ENCODE data around the gene ARHGEF19. TPM values are rescaled to one million over a fixed set of nuclear protein-coding genes. Genes with fewer than 3 reads are reported as not detected.

The ARHGEF19 gene
- total and polyA plus RNA-seq, 2 experiments from 2014 or later = 21.0 to 24.8 TPM

GRCh38 chr1:16175610-16176553 is 36.6 kb downstream of the ARHGEF19 start:
- no peaks in the 10 kb centered on the region for H4K20me1 ChIP-seq (ENCODE audit: insufficient read depth, poor library complexity, severe bottlenecking)
- no peak overlapping the region for H3K4me3 ChIP-seq
- peak overlapping the region; percentile 62 for H3K4me2 ChIP-seq
- DNase-seq (ENCODE audit: low spot score) = peak; percentile 88
- TF ChIP-seq EZH2phosphoT487 (IDR thresholded peaks at IDR 0.05; ENCODE audit: low read depth, severe bottlenecking, unreplicated experiment) = no peak
- TF ChIP-seq EZH2 (IDR thresholded peaks at IDR 0.05; ENCODE audit: borderline replicate concordance) = no peak
- TF ChIP-seq CTCF (IDR thresholded peaks at IDR 0.05; ENCODE audit: poor library complexity) = no peak
- H3K79me2 ChIP-seq = no peaks in the 10 kb centered on the region
- no peaks in the 10 kb centered on the region for H3K9me3 ChIP-seq (ENCODE audit: low read depth)
- H3K4me1 ChIP-seq (ENCODE audit: insufficient read depth) = peaks cover 57% of the 10 kb centered on the region
- no peak overlapping the region for H2AFZ ChIP-seq
- H3K27me3 ChIP-seq = no peaks in the 10 kb centered on the region
- no peaks in the 10 kb centered on the region for H3K9me2 ChIP-seq (replicated peaks; ENCODE audit: insufficient read depth)
- WGBS (ENCODE audit: low lambda C conversion rate, missing lambda C conversion rate) = 37% methylated on average over 24 of the region's 24 CpGs
- H3K36me3 ChIP-seq (replicated peaks; ENCODE audit: insufficient read depth, low read depth) = no peaks in the 10 kb centered on the region
- peak overlapping the region; percentile 95 for H3K27ac ChIP-seq

- Histone ChIP-seq H4K20me1 (ENCODE audit: insufficient read depth, poor library complexity, severe bottlenecking) (no peaks in the 10 kb centered on the region), H3K4me1 (ENCODE audit: insufficient read depth) (peaks cover 57% of the 10 kb centered on the region), H3K36me3 (replicated peaks; ENCODE audit: insufficient read depth, low read depth) (no peaks in the 10 kb centered on the region), H3K27me3 (no peaks in the 10 kb centered on the region), H2AFZ (no peak overlapping the region), H3K79me2 (no peaks in the 10 kb centered on the region), H3K27ac (peak overlapping the region; percentile 95), H3K9me2 (replicated peaks; ENCODE audit: insufficient read depth) (no peaks in the 10 kb centered on the region), H3K9me3 (ENCODE audit: low read depth) (no peaks in the 10 kb centered on the region), H3K4me2 (peak overlapping the region; percentile 53), H3K4me3 (no peak overlapping the region)
- TF ChIP-seq CTCF (IDR thresholded peaks at IDR 0.05; ENCODE audit: poor library complexity) (no peak), EZH2 (IDR thresholded peaks at IDR 0.05; ENCODE audit: borderline replicate concordance) (no peak), EZH2phosphoT487 (IDR thresholded peaks at IDR 0.05; ENCODE audit: low read depth, severe bottlenecking, unreplicated experiment) (no peak)
- DNase-seq (ENCODE audit: low spot score) = no peak
- WGBS (ENCODE audit: low lambda C conversion rate, missing lambda C conversion rate) = 76% methylated on average over 21 of the region's 22 CpGs
These were observed 37.4 kb downstream of the ARHGEF19 start for GRCh38 chr1:16174886-16175598.

GRCh38 chr1:16174261-16174868 is 38.1 kb downstream of the ARHGEF19 start:
- Histone ChIP-seq H2AFZ (no peak overlapping the region), H3K9me3 (ENCODE audit: low read depth) (no peaks in the 10 kb centered on the region), H3K27me3 (no peaks in the 10 kb centered on the region), H3K79me2 (no peaks in the 10 kb centered on the region), H4K20me1 (ENCODE audit: insufficient read depth, poor library complexity, severe bottlenecking) (no peaks in the 10 kb centered on the region), H3K36me3 (replicated peaks; ENCODE audit: insufficient read depth, low read depth) (no peaks in the 10 kb centered on the region), H3K4me2 (no peak overlapping the region), H3K4me3 (no peak overlapping the region), H3K9me2 (replicated peaks; ENCODE audit: insufficient read depth) (no peaks in the 10 kb centered on the region), H3K4me1 (ENCODE audit: insufficient read depth) (peaks cover 57% of the 10 kb centered on the region), H3K27ac (peak overlapping the region; percentile 95)
- TF ChIP-seq EZH2 (IDR thresholded peaks at IDR 0.05; ENCODE audit: borderline replicate concordance) (no peak), EZH2phosphoT487 (IDR thresholded peaks at IDR 0.05; ENCODE audit: low read depth, severe bottlenecking, unreplicated experiment) (no peak), CTCF (IDR thresholded peaks at IDR 0.05; ENCODE audit: poor library complexity) (no peak)
- no peak for DNase-seq (ENCODE audit: low spot score)
- 91% methylated on average over 9 of the region's 9 CpGs for WGBS (ENCODE audit: low lambda C conversion rate, missing lambda C conversion rate)
